Measurements from ENCODE around the gene RBM6. TPM values are rescaled to one million over a fixed set of nuclear protein-coding genes. Genes with fewer than 3 reads are reported as not detected.
A peak's percentile ranks its signal among the peaks of the same experiment; 100 is the strongest.

RBM6 gene
- total RNA-seq, 1 donor from 2014 or later: 117 TPM

- Mint-ChIP-seq H3K27ac (ENCODE audit: unreplicated experiment) (peak overlapping the region; percentile 21), H3K4me1 (peaks cover 16% of the 10 kb centered on the region), H3K27me3 (ENCODE audit: low read depth) (no peaks in the 10 kb centered on the region), H3K36me3 (ENCODE audit: low read depth) (peaks cover 10% of the 10 kb centered on the region), H3K9me3 (no peaks in the 10 kb centered on the region), H3K4me3 (no peak overlapping the region)
- no peak for DNase-seq (ENCODE audit: low read depth, low spot score)
- TF ChIP-seq CTCF (conservative IDR thresholded peaks at IDR 0.05): no peak
Measured at GRCh38 chr3:49967291-49967690, 27.3 kb downstream of the RBM6 start.

- Mint-ChIP-seq H3K4me1 (peaks cover 16% of the 10 kb centered on the region), H3K9me3 (no peaks in the 10 kb centered on the region), H3K27ac (ENCODE audit: unreplicated experiment) (no peak overlapping the region), H3K4me3 (no peak overlapping the region), H3K27me3 (ENCODE audit: low read depth) (no peaks in the 10 kb centered on the region), H3K36me3 (ENCODE audit: low read depth) (peaks cover 10% of the 10 kb centered on the region)
- no peak for TF ChIP-seq CTCF (conservative IDR thresholded peaks at IDR 0.05)
- DNase-seq (ENCODE audit: low read depth, low spot score): no peak
Measured at GRCh38 chr3:49968346-49968745, 28.4 kb downstream of the RBM6 start.

GRCh38 chr3:49972656-49973055 is 32.7 kb downstream of the RBM6 start:
- Mint-ChIP-seq H3K27ac (ENCODE audit: unreplicated experiment) (no peak overlapping the region), H3K27me3 (ENCODE audit: low read depth) (no peaks in the 10 kb centered on the region), H3K4me1 (peaks cover 7% of the 10 kb centered on the region), H3K36me3 (ENCODE audit: low read depth) (peaks cover 10% of the 10 kb centered on the region), H3K9me3 (no peaks in the 10 kb centered on the region), H3K4me3 (no peak overlapping the region)
- no peak for TF ChIP-seq CTCF (conservative IDR thresholded peaks at IDR 0.05)
- no peak for DNase-seq (ENCODE audit: low read depth, low spot score)

GRCh38 chr3:49976942-49977341 is 37.0 kb downstream of the RBM6 start:
- no peak for DNase-seq (ENCODE audit: low read depth, low spot score)
- no peak for TF ChIP-seq CTCF (conservative IDR thresholded peaks at IDR 0.05)
- Mint-ChIP-seq H3K4me1 (no peaks in the 10 kb centered on the region), H3K9me3 (no peaks in the 10 kb centered on the region), H3K27me3 (ENCODE audit: low read depth) (no peaks in the 10 kb centered on the region), H3K4me3 (no peak overlapping the region), H3K36me3 (ENCODE audit: low read depth) (peaks cover 6% of the 10 kb centered on the region), H3K27ac (ENCODE audit: unreplicated experiment) (no peak overlapping the region)

- DNase-seq (ENCODE audit: low read depth, low spot score): no peak
- H3K9me3 Mint-ChIP-seq: no peaks in the 10 kb centered on the region
- H3K4me1 Mint-ChIP-seq: no peaks in the 10 kb centered on the region
- H3K36me3 Mint-ChIP-seq (ENCODE audit: low read depth): peaks cover 3% of the 10 kb centered on the region
- H3K27me3 Mint-ChIP-seq (ENCODE audit: low read depth): no peaks in the 10 kb centered on the region
- no peak overlapping the region for H3K27ac Mint-ChIP-seq (ENCODE audit: unreplicated experiment)
- TF ChIP-seq CTCF (conservative IDR thresholded peaks at IDR 0.05): no peak
- no peak overlapping the region for H3K4me3 Mint-ChIP-seq
Measured at GRCh38 chr3:49984394-49984793, 44.4 kb downstream of the RBM6 start.

GRCh38 chr3:49992326-49992725 is 52.4 kb downstream of the RBM6 start:
- Mint-ChIP-seq H3K4me1 (peaks cover 6% of the 10 kb centered on the region), H3K27me3 (ENCODE audit: low read depth) (no peaks in the 10 kb centered on the region), H3K4me3 (no peak overlapping the region), H3K9me3 (no peaks in the 10 kb centered on the region), H3K27ac (ENCODE audit: unreplicated experiment) (no peak overlapping the region), H3K36me3 (ENCODE audit: low read depth) (no peaks in the 10 kb centered on the region)
- TF ChIP-seq CTCF (conservative IDR thresholded peaks at IDR 0.05): no peak
- DNase-seq (ENCODE audit: low read depth, low spot score): no peak
